ENCODE measurements around the gene TRAM2. TPM values are rescaled to one million over a fixed set of nuclear protein-coding genes. Genes with fewer than 3 reads are reported as not detected.

The TRAM2 gene
- polyA plus RNA-seq, 3 donors: 43.2 to 47.6 (median 46.4) TPM

DNA sequence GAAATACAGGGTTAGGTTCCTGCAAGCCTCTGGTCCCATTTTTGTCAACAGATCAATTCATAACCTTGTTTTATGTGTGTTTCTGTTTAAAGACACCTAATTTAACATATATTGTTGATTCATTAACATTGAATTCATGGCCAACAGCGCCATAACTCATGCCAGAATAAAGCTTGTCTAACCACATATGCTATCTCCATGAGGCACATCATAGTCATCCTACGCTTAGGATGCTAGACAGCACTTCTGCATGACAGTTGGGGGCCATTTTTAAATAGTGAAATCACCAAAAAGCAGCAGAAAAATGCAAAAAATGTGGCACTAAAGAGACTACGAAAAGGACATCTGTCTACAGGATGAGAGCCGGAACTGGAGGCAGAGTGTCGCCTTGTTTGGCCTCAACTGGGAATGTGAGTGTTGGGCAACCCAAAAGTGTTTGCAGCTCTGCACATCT, 37.9 kb downstream of the TRAM2 start:
- DNase-seq (ENCODE audit: extremely low read depth in 1 of 11, low read depth in 9 of 11, low spot score in 4 of 11): no peak

DNA sequence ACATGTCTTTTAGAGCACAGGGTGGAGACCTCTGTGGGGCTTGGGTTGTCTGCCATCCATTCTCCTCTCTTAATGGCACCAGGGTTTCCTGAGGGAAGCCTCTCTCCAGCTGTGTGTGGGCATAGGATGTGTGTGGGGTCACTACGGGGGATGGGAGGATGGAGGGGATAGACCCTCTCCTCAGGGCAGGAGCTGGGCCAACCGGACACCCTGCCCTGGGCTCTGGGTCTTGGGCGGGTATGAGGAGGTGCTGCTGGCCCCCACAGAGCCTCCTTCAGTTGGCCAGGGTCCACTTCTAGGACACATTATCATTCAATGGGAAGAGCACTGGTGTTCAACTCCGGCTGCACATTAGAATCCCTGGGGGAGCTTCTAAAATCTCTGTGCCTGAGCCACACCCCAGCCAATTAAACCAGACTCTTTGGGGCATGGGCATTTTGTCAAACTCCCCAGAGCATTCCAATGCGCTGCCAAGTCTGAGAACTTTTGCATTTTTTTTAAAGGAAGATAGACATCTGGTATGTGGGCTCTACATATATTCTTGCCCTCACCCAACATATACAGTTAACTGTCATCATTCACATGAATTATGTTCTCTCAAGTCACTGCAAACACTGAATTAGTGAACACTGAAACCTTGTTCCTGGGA, 38.5 kb downstream of the TRAM2 start:
- no peak for DNase-seq (ENCODE audit: extremely low read depth in 1 of 11, low read depth in 9 of 11, low spot score in 4 of 11)

DNA sequence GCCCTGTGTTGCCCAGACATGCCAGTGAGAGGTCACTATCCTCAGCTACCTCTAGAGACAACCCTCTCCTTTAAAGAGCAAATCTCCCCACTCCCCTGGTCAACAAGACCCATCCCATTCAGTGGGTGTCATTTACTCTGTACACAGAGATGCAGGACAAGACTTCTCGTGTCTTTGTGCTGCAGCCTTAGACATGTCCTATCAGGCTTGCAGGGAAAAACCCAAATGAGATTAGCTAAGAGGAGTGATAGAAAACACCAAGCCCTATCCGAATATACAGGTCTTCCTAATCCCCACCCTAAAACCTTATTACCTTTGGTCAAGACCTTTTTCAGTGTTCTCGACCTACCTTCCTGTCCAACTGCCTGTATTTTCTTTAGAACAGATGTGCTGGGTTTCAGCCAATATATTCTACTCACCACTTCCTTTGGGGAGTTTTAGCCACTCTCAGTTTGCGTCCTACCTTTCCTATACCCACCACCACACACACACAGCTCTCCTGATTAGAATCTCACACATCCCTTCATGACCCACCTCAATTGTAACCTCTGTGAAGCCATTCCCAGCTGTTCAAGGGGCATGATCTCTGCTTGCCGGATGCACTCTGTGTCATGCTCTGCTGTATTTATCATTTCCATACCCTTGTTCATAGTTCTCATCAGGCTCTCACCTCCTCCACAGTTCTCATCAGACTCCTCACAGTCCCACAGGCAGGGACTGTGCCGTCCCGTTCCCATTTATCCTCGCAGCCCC, 39.7 kb downstream of the TRAM2 start:
- DNase-seq (ENCODE audit: extremely low read depth in 1 of 11, low read depth in 9 of 11, low spot score in 4 of 11): no peak

DNA sequence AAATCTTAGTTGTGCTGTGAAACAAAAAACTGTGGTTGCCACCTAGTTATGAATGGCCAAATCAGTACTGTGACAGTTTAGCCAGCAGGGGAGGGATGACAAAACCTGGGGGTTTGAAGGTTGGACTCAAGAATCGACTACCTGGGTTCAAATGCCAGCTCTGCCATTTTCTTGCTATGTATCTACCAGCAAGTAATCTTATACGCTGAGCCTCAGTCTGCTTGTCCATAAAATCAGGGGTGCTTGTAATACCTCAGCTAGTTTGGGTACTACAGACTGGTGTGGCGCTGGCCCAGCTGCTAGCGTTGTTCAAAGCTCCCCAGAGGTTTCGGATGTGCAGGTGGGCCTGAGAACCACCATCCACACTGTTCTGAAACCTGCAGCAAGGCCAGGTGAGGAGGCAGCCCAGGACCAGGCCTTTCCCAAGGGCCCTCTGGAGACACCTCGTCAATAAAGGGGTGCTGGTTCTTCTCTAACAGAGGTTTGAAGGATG, 40.4 kb downstream of the TRAM2 start:
- DNase-seq (ENCODE audit: extremely low read depth in 1 of 11, low read depth in 9 of 11, low spot score in 4 of 11): no peak

DNA sequence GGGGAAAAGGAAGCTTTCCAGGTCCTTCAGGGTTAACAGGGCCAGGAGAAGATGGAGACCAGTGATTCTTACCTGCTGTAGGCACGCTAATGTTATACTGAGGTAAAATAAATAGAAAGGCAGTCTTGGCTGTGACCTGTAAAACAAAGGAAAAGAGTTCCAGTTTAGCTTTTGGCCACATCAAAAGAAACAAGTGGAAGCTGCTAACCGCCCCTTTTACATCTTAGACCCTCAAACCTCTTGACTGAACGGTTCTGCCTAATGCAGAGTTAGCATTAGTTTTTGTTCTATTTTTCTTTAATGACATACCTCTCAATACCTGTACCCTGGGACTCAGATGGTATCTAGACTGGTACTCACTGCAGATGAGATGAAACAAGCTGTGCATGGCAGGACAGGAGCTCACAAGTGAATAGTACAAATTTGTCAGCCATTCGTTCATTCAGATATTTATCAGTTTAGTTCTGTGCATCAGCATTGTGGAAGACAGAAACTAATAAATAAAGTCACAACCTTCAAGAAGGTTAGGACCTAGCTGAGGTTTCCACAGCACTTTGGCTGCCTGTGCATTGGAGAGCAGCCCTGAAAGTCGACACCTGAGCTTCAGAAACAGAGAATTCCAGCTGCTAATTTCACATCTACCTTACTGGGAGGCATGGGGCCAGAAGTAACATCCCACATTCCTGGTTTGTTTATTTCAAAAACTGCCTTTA, 41.0 kb downstream of the TRAM2 start:
- no peak for DNase-seq (ENCODE audit: extremely low read depth in 1 of 11, low read depth in 9 of 11, low spot score in 4 of 11)

DNA sequence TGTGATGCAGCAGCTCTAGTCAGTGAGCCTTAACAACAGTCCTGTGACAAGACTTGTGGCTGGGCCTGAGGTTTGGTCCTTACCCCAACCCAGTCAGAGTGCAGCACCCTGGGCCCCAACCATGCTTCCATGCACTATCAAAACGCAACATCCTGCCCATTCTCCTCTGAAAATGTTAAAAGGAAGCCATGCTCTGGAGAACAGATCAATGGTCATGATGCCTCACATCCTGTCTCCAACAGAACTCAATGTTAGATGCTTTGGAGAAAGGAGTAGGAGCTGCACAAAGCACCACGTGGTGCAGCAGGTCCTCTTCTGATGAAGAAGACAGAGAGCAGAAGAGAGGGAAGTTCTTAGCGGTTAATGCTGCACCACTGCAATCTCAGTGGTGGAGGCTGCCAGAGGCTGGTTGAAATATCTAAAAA, 41.9 kb downstream of the TRAM2 start:
- no peak for DNase-seq (ENCODE audit: extremely low read depth in 1 of 11, low read depth in 9 of 11, low spot score in 4 of 11)

DNA sequence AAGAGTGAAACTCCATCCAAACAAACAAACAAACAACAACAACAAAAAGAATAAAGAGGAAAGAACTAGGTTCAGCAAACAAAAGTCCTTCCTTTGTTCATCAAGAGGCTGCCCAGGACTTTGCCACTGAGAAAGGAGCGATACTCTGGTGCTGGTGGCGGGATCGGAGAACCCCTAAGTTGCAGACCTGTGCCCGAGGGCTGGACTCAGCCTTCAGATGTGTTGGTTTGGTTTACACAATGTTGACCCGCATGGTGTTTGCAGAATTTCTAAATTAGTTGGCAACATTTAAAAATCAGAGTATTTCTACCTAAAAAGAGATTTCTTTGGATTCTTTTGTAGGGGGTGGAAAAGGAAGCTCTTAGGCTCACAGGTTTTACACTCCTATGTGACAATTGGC, 42.5 kb downstream of the TRAM2 start:
- DNase-seq (ENCODE audit: extremely low read depth in 1 of 11, low read depth in 9 of 11, low spot score in 4 of 11): no peak

DNA sequence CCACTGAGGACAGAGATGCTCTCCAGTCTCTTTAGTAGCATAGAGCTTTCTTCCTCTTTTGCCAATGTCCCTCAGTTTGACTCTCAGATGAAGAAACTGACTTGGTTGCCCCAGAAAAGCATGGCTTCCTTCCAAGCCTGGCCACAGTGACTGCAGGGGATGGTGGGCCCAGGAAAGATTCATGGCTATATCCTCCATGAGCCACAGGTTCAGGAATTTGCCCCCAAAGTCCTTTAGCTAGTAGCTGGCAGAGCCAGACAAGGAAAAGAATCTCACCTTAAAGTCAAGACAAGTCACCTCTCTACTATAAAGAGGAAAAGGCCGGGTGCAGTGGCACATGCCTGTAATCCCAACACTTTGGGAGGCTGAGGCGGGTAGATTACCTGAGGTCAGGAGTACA, 43.4 kb downstream of the TRAM2 start:
- DNase-seq (ENCODE audit: extremely low read depth in 1 of 11, low read depth in 9 of 11, low spot score in 4 of 11): no peak

DNA sequence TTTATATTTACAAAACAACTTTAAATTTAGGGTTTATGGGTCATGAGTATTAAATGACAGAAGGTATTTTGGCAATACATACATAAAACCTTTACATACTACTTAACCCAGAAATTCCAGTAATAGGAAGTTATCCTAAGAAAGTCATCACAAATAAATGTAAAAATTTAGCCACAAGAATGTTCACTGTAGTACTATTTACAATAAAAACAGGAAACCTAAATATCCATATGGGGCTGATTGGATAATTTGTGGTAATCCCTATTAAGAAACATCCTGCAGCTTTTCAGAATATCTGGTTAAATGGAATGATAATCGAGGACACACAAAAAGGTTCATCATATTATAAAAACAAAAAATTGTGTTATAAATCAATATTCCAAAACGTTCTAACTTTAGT, 44.4 kb downstream of the TRAM2 start:
- DNase-seq (ENCODE audit: extremely low read depth in 1 of 11, low read depth in 9 of 11, low spot score in 4 of 11): no peak

DNA sequence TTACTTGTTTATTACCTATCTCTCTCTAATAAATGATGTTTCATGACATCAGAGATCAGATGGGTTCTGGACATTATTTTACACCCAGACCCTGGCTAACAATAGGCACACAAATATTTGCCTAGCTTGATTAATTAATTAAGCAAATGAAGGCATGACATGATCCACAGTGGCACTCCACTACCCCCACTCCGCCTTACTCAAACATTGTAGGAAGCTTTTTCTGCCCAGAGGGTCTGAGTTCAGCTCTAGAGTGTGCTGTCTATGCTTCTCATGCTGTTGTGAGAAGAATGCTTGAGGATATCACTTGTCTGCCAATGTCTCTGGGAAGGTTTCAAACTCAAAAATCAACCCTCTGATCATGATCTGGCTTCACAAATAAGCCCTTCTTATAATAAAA, 45.0 kb downstream of the TRAM2 start:
- DNase-seq (ENCODE audit: extremely low read depth in 1 of 11, low read depth in 9 of 11, low spot score in 4 of 11): no peak

DNA sequence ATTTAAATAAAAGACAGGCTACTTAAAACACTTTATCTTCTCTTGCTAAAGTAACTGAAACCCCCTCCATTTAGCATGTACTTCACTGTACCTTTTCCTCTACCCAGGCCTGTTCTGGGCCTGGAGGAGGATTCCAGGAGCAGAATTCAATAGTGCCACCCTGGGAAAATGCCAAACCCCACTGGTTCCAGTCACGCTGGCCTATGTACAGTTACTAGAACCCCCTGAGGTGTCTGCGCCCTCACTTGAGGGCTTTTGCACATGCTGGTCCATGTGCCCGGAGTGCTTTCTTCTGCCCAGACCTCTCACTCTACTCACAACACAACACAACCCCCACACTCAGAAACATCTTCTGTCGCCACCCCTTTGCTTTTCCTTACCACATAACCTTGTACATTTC, 45.5 kb downstream of the TRAM2 start:
- no peak for DNase-seq (ENCODE audit: extremely low read depth in 1 of 11, low read depth in 9 of 11, low spot score in 4 of 11)

DNA sequence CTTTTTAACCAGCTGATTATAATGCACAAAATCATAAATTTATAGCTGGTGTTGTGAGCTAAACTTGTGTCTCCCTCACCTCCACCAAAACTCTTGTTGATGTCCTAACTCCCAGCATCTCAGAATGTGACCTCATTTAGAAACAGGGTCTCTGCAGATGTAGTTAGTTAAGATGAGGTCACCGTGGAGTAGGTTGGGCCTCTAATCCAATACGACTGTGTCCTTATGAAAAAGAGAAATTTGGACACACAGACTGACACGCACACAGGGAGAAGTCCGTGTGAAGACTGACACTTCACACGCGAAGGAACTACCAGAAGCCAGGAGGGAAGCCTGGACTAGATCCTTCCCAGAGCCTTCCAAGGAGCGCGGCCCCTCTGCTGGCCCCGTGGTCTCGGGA, 46.5 kb downstream of the TRAM2 start:
- DNase-seq (ENCODE audit: extremely low read depth in 1 of 11, low read depth in 9 of 11, low spot score in 4 of 11): no peak

DNA sequence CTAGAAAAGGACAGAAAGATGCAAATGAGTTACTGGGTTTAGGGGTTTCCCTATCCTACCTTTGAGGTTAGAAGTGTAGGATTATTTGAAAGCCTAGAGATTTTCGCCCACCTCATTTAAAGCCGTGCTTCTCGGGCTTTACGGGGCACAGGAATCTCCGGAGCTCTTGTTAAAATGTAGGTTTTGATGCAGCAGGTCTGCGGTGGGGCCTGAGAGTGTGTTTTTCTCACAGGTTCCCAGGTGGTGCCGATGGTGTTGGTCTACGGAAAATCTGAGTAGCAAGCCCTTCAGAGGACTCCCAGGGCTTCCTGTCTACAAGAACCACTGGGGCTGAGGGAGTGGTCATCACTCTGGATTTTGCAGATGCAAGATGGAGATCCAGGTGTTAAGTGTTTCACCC, 47.5 kb downstream of the TRAM2 start:
- no peak for DNase-seq (ENCODE audit: extremely low read depth in 1 of 11, low read depth in 9 of 11, low spot score in 4 of 11)

DNA sequence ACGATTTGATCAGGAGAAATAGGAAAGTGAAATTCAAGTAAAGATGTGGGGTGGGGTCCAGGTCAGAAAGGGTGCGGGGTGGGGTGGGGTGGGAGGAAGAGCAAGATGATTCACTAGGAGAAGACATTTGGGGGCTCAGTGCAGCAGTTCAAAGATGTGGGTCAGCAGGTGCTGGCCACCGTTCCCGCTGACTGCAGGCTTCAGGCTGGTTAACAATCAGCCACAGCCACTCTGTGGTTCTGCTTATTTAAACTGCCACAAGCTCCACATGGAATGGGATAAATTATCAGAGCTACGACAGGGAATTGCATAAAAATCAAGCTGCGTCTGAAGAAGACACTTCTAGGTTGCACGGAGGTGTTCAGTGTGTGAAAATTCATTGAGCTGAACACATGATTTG, 49.4 kb downstream of the TRAM2 start:
- no peak for DNase-seq (ENCODE audit: extremely low read depth in 1 of 11, low read depth in 9 of 11, low spot score in 4 of 11)

DNA sequence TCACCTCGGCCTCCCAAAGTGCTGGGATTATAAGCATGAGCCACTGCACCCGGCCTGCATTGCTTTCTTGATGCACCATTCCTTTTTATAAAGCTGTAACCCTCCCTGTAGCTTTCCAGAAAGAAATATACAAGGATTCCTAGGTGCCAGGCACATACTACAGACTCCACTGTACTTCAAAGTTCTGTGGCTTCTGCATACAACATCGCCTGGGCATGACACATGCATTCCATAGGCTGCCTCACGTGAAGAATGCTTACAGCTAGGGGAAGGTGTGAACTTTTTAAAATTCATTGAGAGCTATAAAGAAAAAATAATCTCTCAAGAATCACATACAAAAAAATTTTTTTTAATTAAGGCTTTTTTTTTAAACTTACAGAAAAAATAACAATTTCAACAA, 50.2 kb downstream of the TRAM2 start:
- DNase-seq (ENCODE audit: extremely low read depth in 1 of 11, low read depth in 9 of 11, low spot score in 4 of 11): no peak

DNA sequence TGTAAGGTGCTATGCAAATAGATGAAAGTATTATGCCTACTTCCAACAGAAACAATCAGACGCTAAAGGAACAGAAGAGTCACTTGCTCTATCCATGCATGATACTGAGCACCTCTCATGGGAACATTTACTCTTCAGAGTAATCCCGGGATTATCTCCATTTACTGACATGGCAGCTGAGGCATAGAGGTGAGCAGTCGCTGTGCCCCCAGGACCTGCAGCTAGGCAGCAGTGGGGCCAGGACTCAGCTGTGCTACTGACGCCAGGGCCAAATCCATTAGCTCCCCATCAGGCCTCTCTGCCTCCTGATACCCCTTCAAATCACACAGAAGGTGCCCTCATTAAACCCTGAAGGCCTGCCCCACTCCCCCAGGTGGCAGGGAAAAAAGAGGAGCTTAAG, 51.9 kb downstream of the TRAM2 start:
- DNase-seq (ENCODE audit: extremely low read depth in 1 of 11, low read depth in 9 of 11, low spot score in 4 of 11): no peak

DNA sequence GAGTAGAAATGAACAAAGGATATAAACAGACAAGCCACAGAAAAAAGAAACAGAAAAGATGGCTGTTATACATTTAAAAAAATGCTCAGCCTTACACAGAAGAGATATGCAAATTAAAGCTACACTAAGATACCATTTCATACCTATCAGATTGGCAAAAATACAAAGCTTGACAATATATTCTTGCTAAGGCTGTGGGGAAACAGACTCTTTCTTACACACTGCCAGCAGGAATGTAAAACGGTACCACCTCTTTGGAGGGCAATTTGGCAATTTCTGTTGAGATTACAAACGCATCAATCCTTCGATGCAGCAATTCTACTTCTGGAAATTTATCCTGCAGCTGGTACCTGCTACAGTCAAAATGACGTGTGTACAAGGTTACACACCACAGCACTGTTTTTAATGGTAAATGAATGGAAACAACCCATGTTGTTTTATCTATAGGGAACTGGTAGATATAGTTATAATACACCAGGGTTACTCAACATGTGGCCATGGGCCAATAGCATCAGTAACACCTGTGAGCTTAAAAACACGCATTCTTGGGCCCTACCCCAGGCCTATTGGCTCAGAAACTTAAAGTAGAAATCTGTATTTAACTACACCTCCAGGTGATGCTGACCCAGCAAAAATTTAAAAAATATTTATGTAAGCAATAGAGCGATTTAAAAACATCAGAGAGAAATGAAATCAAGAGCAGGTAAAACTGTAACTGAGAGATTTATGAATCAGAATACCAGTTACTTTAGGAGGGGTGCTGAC, 53.3 kb downstream of the TRAM2 start:
- no peak for DNase-seq (ENCODE audit: extremely low read depth in 1 of 11, low read depth in 9 of 11, low spot score in 4 of 11)

DNA sequence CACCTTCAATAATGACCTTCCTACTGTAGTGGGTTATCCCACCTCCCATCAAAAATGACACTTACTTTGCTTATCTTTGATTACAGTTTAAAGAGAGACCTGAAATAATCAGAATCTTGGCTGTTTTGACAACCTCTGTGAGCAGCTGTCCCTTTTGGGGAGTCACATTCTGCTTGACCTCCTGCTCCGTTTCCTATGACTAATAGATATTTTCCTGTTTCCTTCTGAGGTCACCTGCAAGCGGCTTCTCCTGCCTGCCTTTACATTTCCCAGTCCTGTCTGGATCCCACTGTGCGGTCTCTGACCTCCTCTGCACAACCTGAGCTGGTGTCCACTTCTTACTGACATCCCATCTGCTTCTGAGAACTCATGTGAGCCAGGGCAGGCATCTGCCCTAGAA, 54.2 kb downstream of the TRAM2 start:
- no peak for DNase-seq (ENCODE audit: extremely low read depth in 1 of 11, low read depth in 9 of 11, low spot score in 4 of 11)

DNA sequence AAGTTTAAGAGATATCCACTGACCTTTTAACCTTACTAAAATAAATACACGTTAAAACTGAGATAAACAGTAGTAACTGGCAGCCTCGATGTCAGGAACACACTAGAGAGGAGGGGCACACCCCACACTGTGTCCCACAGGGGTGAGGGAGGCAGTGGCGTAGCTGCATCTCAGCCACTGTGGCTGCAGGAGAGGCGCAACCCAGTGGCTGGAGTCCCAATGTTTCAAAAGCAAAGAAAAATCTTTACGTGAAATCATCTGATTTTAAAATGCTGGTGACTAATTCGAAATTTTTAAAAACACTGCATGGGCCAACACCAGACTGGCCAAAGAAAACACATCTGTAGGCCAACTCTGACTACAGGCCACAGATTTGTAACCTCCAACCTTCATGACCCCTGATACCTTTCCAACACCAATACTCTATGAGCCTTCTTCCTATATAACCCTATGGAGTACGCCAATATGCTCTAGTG, 54.7 kb downstream of the TRAM2 start:
- DNase-seq (ENCODE audit: extremely low read depth in 1 of 11, low read depth in 9 of 11, low spot score in 4 of 11): no peak

Data from renal cortex interstitium (tissue), 11 donors.